ENCODE results near the gene SLC2A5.

- TF ChIP-seq CTCF (IDR thresholded peaks at IDR 0.05) (no peak), POLR2AphosphoS5 (IDR thresholded peaks at IDR 0.05) (no peak), POLR2A (IDR thresholded peaks at IDR 0.05) (no peak), EP300 (IDR thresholded peaks at IDR 0.05) (no peak)
These were observed 65.3 kb downstream of the SLC2A5 start for GRCh38 chr1:9004031-9004699.
